ENCODE data around the gene TRMT10B.
"Not testable (repeated sequence)": the region's sequence is repeated elsewhere in the genome, so short reads cannot be mapped to it uniquely, and the experiment has no call there.

The TRMT10B gene

DNA sequence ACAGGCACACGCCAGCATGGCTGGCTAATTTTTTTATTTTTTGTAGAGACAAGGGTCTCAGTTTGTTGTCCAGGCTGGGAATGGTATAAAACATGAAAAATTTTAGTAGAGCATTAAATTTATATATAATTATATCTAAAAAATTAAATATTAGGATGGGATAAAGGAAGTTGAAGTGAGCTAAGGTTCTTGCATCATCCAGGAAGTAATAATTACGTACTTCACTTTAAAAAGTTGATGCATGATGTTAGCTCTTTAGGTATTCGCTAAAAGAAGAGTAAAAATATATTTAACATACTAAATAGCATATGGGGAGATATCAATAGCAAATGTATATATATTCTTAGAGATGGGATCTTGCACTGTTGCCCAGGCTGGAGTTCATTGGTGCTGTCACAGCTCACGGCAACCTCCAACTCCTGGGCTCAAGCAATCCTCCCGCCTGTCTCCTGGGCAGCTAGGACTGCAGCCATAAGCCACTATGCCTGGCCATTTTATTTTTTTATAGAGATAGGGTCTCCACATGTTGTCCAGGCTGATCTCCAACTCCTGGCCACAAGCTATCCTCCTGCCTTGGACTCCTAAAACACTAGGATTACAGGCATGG lies 59.3 kb downstream of the TRMT10B start:
- no peak overlapping the region for H3K4me3 ChIP-seq
- H3K9ac ChIP-seq = no peak overlapping the region
- no peaks in the 10 kb centered on the region for H3K4me1 ChIP-seq
- no peaks in the 10 kb centered on the region for H3K9me3 ChIP-seq
- peaks cover 23% of the 10 kb centered on the region for H3K36me3 ChIP-seq
- H3K4me2 ChIP-seq = no peak overlapping the region
- H3K27me3 ChIP-seq = no peaks in the 10 kb centered on the region
- no peak for TF ChIP-seq Cebpa-rat (IDR thresholded peaks at IDR 0.05)
- peaks cover 51% of the 10 kb centered on the region for H4K20me1 ChIP-seq
- H3K27ac ChIP-seq = no peak overlapping the region

DNA sequence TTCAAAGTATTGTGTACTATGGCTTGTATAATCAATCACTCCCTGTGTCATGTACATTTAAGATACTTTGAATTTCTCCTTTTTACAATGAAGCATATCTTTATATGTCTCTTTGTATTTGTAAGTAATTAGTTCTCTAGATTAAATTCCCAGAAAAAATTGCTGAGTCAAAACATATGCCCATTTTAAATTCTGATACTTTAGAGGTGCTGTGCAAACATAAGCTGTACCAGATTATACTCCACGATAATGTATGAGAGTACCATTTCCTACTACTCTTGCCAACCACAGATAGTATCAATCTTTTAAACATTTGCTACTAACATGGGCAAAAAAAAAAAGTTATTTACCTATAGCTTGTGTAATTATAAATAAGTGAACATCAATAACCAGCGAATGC lies 65.2 kb downstream of the TRMT10B start:
- Histone ChIP-seq H3K4me3 (no peak overlapping the region), H3K9ac (no peak overlapping the region), H3K27ac (no peak overlapping the region), H3K36me3 (peaks cover 43% of the 10 kb centered on the region), H3K4me2 (no peak overlapping the region), H3K9me3 (no peaks in the 10 kb centered on the region), H4K20me1 (peaks cover 52% of the 10 kb centered on the region), H3K4me1 (no peaks in the 10 kb centered on the region), H3K27me3 (no peaks in the 10 kb centered on the region)
- no peak for TF ChIP-seq Cebpa-rat (IDR thresholded peaks at IDR 0.05)

DNA sequence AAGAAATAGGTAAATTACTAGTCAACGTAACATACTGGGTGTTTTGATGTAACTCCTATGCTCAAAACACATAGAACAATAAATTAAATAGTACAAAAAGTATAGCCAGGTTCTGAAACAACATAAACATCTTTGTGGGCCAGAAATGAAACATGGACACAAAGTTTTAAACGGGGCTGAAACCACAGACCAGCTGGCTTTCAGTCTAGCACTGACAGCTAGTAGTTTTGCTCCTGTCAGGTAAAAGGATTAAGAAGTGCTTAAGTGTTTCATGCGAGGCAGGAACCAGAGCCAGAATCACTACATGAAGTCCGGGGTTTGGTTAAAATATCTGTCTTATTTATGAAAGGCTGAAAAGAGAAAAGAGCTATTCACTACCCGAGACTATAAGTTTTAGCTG lies 66.5 kb downstream of the TRMT10B start:
- H3K9ac ChIP-seq = no peak overlapping the region
- peaks cover 50% of the 10 kb centered on the region for H4K20me1 ChIP-seq
- H3K36me3 ChIP-seq = peaks cover 50% of the 10 kb centered on the region
- no peak overlapping the region for H3K4me2 ChIP-seq
- TF ChIP-seq Cebpa-rat (IDR thresholded peaks at IDR 0.05) = no peak
- H3K27ac ChIP-seq = no peak overlapping the region
- no peak overlapping the region for H3K4me3 ChIP-seq
- no peaks in the 10 kb centered on the region for H3K4me1 ChIP-seq
- H3K27me3 ChIP-seq = no peaks in the 10 kb centered on the region
- no peaks in the 10 kb centered on the region for H3K9me3 ChIP-seq

DNA sequence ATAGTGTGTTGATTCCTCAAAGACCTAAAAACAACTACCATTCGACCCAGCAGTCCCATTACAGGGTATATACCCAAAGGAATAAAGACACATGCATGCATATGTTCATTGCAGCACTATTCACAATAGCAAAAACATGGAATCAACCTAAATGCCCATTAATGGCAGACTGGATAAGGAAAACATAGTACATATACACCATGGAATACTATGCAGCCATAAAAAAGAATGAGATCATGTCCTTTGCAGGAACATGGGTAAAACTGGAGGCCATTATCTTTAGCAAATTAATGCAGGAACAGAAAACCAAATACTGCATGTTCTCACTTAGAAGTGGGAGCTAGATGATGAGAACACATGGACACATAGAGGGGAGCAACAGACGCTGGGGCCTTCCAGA lies 71.6 kb downstream of the TRMT10B start:
- H3K9me3 ChIP-seq, H4K20me1 ChIP-seq, H3K4me1 ChIP-seq, H3K4me3 ChIP-seq, H3K27me3 ChIP-seq, H3K27ac ChIP-seq, H3K9ac ChIP-seq, H3K4me2 ChIP-seq: not testable (repeated sequence)
- peaks cover 83% of the 10 kb centered on the region for H3K36me3 ChIP-seq

DNA sequence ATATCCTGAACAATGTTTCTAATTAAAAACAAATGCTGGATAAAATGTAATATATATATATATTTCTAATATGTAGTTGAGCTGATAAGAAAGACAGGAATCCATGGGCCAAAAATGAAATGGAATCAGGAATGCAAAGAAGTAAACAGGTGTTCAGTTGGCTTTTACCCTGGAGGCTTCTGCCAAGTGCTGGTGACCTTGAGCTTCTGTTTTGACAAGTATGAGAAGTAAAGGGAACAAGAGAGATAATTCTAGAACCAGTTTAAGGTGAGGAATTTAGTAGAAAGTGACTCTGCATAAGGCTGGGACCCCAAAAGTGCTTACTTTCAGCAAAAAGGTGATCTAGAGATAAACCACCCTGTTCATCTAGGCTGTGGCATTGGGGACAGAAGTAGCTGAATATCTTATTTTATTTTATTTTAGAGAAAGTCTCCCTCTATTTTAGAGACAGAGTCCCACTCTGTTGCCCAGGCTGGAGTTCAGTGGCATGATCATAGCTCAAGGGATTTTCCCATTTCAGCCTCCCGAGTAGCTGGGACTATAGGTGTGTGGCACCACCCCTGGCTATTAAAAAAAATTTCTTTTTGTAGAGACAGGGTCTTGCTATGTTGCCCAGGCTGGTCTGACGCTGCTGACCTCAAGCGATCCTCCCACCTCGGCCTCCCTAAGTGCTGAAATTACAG lies 74.0 kb downstream of the TRMT10B start:
- Histone ChIP-seq H3K36me3 (peaks cover 82% of the 10 kb centered on the region), H3K27ac (no peak overlapping the region), H3K4me2 (no peak overlapping the region), H3K27me3 (no peaks in the 10 kb centered on the region), H3K9me3 (no peaks in the 10 kb centered on the region), H3K4me3 (no peak overlapping the region), H3K9ac (no peak overlapping the region), H3K4me1 (no peaks in the 10 kb centered on the region), H4K20me1 (peaks cover 24% of the 10 kb centered on the region)
- no peak for TF ChIP-seq Cebpa-rat (IDR thresholded peaks at IDR 0.05)
